ENCODE results near the gene ITGA11. TPM values are rescaled to one million over a fixed set of nuclear protein-coding genes. Genes with fewer than 3 reads are reported as not detected.

ITGA11 gene
- total RNA-seq, 1 donor from 2014 or later: 7.0 TPM

GRCh38 chr15:68405378-68406250 is 26.3 kb downstream of the ITGA11 start:
- no peaks in the 10 kb centered on the region for H3K36me3 ChIP-seq (ENCODE audit: control insufficient read depth, insufficient read depth, low read length)
- H3K4me3 ChIP-seq (ENCODE audit: low read depth, low read length): no peak overlapping the region
- no peak for TF ChIP-seq CTCF (IDR thresholded peaks at IDR 0.05; ENCODE audit: insufficient read depth, low read length, poor library complexity, severe bottlenecking)
- no peaks in the 10 kb centered on the region for H3K27me3 ChIP-seq (ENCODE audit: control insufficient read depth, insufficient read depth, low read length)
- DNase-seq (ENCODE audit: low read depth): no peak

DNA sequence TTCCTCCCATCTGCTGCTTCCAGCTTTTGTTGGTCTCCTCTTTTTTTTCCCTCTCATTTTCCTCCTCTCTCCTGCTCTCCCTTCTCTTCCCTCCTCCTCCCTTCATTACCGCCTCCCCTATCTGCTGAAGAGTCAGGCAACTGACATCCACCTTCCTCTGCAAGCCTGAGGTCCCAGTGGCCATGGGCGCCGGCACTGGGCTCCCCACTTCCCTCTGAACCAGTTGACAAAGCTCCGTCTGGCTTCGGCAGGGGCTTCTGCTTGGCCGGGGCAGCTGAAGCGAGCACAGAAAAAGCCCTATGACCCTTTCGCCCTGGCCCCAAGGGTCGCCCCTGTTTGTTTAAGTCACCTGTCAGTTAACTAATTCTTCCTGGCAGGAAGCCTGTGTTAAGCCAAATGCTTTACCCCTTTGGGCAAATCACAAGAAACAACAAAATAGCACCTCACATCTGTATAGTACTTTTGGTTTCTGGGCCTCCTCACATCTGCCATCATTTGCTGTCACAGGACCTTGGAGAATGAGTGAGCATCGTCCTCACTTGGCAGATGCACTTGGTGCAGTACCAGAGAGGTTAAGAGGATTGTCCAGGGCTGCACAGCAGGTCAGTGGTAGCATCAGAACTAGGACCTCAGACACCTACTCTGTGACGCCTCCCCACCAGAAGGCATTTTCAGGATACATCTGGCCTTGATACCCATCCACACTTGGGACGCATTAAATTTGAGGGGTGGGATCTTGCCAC is 27.7 kb downstream of the ITGA11 start:
- Histone ChIP-seq H3K4me3 (ENCODE audit: low read depth, low read length) (no peak overlapping the region), H3K36me3 (ENCODE audit: control insufficient read depth, insufficient read depth, low read length) (no peaks in the 10 kb centered on the region), H3K27me3 (ENCODE audit: control insufficient read depth, insufficient read depth, low read length) (no peaks in the 10 kb centered on the region)
- no peak for TF ChIP-seq CTCF (IDR thresholded peaks at IDR 0.05; ENCODE audit: insufficient read depth, low read length, poor library complexity, severe bottlenecking)
- DNase-seq (ENCODE audit: low read depth): no peak

GRCh38 chr15:68403161-68403941 is 28.6 kb downstream of the ITGA11 start:
- no peak for TF ChIP-seq CTCF (IDR thresholded peaks at IDR 0.05; ENCODE audit: insufficient read depth, low read length, poor library complexity, severe bottlenecking)
- Histone ChIP-seq H3K36me3 (ENCODE audit: control insufficient read depth, insufficient read depth, low read length) (no peaks in the 10 kb centered on the region), H3K4me3 (ENCODE audit: low read depth, low read length) (no peak overlapping the region), H3K27me3 (ENCODE audit: control insufficient read depth, insufficient read depth, low read length) (no peaks in the 10 kb centered on the region)
- DNase-seq (ENCODE audit: low read depth): no peak

- no peaks in the 10 kb centered on the region for H3K27me3 ChIP-seq (ENCODE audit: control insufficient read depth, insufficient read depth, low read length)
- no peak for DNase-seq (ENCODE audit: low read depth)
- H3K36me3 ChIP-seq (ENCODE audit: control insufficient read depth, insufficient read depth, low read length): no peaks in the 10 kb centered on the region
- no peak for TF ChIP-seq CTCF (IDR thresholded peaks at IDR 0.05; ENCODE audit: insufficient read depth, low read length, poor library complexity, severe bottlenecking)
- no peak overlapping the region for H3K4me3 ChIP-seq (ENCODE audit: low read depth, low read length)
Measured at GRCh38 chr15:68402432-68403160, 29.4 kb downstream of the ITGA11 start.
